NCI-H146 treated with DMSO at 0.1 percent for 48 hours (cell line): ENCODE results near the gene ZNF688.
"Not testable (repeated sequence)": the region's sequence is repeated elsewhere in the genome, so short reads cannot be mapped to it uniquely, and the experiment has no call there.

Source experiments
- DNase-seq: peaks from one replicate; lab custom pipeline; 2025; ENCODE audit not compliant: unreplicated experiment; lab: John Stamatoyannopoulos, UW

ZNF688 gene

DNA sequence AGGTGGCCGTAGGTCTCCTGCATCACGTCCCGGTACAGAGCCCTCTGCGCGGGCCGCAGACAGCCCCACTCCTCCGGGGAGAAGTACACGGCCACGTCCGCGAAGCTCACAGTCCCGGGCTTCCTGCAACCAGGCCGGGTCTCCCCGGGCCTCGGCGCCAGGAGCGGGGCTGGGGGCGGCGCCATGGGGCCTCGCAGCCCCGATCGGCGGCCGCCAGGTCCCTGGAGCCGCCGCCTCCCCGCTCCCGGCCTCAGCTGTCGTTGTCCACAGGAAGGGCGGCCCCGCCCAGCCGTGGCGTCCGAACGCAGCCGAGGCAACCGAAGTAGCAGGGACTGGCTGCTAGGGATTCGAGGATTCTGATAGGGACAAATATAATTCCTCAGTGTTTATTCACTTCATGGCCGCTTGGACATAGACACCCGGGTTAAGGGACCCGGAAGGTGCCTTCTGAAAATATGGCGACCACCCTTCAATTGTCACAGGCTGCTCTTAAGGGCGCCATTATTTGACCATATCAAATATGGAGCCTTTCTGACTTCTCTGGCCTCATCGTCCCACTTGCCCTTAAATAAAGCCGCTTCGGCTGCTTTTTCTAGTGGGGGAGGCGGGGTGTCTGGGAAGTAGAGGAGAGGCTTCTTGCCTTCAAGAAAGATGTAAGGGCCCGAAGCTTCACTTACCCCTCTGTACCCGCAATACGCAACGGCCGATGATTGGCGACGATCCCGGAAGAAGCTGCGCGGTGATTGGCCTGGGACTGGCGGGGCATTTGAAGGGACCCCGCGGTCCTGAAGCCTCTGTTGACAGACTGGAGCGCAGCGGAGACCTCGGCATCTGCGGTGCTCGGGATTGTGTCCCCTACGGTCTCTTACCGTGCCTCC lies at the start of gene ZNF688:
TSS of gene ZNF688 (minus strand) at position 270 of the 878 bp plus-strand sequence. CDS start at position 185, 85 bp downstream.
- DNase-seq: peak; percentile 96

DNA sequence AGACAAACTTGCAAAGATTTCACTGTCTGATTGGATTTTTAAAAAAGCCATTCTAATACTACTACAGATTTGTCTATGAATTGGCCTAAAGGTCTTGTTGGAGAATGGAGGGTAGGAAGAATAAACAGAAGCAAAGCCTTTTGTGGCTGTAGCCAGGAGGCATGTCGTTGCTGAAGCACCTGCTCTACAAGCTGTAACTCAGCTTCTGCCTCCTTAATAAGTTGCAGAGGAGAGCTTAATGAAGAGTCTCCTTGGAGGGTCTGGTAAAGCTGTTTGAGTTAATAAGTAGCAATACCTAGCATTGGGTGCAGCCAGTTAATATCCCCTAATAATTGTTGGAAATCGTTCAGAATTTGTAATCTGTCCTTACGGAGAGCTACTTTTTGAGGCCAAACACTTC lies 48.7 kb upstream of the ZNF688 start:
- peak; percentile 39 for DNase-seq

DNA sequence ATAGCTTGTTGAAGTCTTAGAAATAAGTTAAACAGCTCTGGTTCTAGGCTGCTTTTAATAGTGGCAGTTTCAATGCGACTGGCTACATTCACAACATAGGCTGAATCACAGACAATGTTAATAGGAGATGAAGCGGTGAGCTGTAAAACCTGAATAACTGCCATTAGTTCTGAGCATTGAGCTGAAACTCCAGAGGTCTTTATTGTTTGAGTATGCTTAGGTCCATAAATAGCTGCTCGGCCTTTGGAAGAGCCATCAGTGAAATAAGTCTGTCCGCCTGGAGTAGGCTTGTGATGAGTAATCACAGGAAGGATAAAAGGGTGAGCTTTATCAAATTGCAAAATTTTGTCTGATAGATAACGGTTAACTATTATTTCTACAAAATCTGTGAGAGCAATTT lies 48.1 kb upstream of the ZNF688 start:
- DNase-seq: no peak

DNA sequence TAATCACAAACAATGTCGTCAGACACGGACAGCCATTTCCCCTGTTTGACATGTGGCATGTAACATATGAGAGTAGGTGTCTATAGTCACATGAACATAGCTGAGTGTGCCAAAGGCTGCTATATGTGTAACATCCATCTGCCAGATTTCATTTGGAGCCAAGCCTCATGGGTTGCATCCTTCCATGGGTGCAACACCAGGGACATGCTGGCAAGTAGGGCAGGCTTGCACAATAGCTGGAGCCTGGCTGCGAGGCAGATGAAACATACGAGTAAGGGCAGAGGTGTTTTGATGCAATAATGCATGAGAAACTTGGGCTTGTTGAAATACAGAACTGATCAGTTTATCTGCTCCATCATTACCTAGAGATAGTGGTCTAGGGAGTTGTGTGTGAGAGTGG lies 47.7 kb upstream of the ZNF688 start:
- no peak for DNase-seq

- peak; percentile 83 for DNase-seq
Measured at GRCh38 chr16:30615358-30616091, 44.0 kb upstream of the ZNF688 start.

DNA sequence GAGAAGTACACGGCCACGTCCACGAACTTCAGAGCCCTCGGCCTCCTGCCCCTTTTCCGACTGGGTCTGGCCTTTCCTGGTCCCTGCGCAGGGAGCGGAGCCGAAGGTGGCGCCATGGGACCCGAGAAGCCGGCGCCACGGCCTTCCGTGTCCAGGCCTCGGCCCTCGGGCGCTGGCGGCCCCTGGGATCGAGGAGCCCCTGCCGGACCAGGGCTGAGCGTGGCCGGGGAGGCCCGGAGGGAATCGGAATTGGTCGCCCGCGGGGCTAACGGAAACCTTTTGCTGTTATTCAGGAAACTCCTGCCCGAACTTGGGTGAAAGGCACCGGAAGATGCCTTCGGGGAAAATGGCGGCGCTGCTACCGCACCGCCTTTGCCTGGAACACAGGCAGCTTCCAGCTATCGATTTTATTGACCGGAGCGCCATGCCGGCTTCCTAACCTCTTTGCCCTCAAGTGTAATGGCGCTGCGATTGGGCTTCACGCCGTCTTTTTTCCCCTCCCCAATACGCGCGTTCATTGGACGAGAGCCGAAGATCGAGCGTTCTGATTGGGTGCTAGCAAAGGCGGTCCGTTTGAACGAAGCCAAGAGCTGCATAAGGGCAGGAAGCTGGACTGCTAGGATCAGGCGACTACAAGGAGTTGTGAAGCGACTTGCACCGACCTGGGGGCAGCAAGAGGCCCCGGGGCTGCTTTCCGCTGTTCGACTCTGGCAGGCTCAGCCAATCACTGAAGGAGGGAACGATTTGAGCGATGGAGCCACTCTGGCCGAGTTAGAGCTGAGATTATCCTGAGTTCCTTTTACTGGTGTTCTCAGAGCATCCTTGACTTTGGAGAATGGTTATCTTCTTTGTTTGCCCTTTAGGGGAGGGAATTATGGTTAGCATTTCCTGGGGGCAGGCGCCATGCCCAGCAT lies 38.7 kb upstream of the ZNF688 start, which contains the start of gene ZNF689:
TSS of gene ZNF689 (minus strand) at position 464 of the 914 bp plus-strand sequence. CDS start at position 116, 348 bp downstream.
- DNase-seq: peak; percentile 97

DNA sequence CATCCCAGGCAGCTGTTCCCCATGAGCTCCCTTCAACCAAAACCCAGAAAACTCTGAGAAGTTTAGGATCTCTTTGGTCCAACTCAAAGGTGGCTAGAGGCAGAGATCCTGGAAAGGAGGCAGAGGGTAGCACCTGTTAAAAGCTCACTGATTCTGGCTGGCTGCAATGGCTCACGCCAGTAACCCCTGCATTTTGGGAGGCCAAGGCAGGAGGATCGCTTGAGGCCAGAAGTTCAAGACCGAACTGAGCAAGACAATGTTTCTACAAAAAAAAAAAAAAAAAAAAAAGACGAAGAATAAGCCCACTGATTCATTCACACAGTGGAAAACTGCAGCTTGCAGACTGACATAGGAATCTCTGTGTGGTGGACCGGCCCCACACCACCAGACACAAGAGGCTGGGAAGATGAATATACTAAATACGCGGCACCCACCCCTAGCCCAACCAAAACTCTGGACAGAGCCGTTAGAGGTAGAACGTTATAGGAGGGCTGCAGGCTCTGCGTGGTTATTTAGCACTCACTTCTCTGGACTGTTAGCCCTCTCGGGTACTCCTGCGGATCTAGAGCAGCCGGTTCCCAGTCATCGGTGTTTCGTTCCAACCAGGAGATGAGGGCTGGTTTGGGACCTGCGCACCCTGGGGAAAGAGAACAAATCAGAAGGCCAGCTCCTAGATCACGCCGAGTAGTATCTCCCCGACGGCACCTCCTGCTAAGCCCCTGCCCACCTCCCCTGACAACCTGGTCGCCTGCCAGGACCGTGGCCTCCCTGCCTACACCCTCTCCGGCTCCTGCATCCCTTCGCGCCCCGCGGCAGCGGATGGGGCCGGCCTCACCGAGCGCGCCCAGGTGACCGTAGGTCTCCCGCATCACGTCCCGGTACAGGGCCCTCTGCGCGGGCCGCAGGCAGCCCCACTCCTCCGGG lies 37.8 kb upstream of the ZNF688 start:
- peak; percentile 18 for DNase-seq

- DNase-seq: no peak
Measured at GRCh38 chr16:30606004-30606403, 34.5 kb upstream of the ZNF688 start.

DNA sequence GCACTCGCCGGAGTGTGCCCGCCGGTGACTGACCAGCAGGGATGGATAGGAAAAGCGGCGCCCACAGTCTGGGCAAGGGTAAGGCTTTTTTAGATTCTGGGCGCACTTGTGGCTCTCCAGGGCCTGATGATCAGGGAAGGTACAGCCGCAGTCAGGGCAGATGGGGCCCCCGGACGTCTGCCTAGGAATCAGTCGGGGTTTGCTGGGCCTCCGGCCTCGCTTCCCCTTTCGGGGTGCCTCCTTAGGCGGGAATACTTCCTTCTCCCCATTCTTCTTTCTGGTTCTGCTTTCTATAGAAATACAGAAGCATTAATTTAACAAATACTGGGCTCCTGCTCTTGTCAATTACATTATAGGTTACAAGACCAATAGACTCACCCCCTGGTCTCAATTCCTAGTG lies 33.6 kb upstream of the ZNF688 start:
- no peak for DNase-seq

DNA sequence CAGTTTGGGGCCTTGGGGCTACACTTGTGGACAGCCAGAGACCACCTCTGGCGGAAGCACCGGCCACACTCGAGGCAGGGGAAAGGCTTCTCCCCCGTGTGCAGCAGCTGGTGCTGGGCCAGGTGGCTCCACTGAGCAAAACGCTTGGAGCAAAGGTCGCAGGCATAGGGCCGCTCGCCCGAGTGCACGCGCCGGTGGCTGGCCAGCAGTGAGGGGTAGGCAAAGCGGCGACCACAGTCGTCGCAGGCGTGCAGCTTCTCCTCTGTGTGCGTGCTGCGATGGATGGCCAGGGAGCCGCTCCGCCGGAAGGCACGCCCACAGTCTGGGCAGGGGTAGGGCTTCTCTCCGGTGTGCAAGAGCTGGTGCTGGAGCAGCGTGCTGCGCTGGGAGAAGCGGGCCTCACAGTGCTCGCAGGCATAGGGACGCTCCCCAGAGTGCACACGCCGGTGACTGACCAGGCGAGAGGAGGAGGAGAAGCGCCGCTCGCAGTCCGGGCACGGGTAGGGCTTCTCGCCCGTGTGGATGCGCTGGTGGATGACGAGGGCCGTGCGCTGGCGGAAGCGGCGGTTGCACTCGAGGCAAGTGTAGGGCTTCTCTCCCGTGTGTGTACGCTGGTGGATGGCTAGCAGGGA lies 32.9 kb upstream of the ZNF688 start:
- no peak for DNase-seq

DNA sequence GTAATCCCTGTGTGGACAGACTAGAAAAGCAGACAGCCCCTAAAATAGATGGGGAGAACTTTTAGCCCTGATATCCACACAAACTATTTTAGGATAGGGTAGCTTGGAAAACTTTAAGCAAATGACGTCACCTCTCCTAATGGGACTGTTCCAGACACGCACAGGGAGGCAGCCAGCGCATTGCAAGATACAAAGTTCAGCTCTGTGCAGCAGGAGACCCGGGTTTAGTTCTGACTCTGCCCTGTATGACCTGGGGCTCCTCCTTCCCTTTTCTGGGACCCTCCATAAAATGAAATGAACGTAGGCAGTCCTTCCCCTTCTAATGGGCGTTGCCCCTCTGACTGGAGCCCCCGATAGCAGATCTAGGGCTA lies 32.4 kb upstream of the ZNF688 start:
- DNase-seq: no peak

DNA sequence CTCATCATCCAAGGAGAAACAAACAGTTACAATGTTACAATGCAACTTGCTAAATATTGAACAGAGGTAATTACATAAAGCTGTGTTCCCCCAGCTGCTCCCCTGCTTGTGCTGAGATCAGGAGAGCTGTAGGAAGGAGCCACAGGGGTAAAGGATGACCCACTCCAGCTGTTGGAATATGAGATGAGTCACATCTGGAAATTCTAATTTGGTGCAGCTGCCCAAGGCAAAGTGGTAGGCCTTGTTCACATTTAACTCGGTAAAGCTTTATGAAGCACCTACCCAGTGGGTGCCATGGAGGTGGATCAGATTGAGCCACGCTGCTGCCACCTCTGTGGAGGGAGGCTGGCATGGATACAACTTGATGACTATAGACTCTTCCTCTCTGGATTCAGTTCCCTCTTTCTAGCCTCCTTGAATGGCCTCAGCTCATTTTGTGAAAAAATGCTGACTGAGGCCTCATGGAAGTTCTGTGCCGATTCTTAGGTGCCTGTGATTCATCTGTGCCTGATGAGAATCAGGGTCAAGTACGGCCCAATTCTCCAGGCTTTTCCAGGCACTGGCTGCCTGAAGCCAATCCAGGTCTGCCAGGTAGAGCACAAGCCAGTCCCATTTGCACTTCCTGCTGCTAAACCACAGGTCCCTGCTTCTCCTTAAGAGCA lies 31.2 kb upstream of the ZNF688 start:
- no peak for DNase-seq

DNA sequence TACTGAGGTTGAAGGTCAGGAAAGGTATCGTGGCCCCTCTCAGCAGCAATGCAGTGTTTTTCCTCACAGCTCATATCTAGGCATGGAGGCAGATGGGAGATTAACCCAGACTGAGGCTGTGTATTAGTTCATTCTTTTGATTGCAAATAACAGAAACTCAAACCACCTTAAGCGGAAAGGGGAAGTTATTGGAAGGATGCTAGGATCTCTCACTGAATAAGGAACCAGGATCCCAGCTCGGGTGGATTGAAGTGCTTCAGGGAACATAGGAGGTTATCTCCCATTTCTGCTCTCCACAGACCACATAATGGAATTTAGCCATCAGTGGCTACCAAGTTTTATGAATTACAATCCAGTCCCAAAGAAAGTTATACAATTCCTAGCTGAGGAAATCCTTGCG lies 30.5 kb upstream of the ZNF688 start:
- no peak for DNase-seq

- DNase-seq: no peak
Measured at GRCh38 chr16:30600929-30601328, 29.4 kb upstream of the ZNF688 start.

GRCh38 chr16:30600215-30600614 lies 28.7 kb upstream of the ZNF688 start:
- no peak for DNase-seq

- DNase-seq: no peak
Measured at GRCh38 chr16:30592871-30593270, 21.4 kb upstream of the ZNF688 start.

- DNase-seq: not testable (repeated sequence)
Measured at GRCh38 chr16:30590869-30591268, 19.4 kb upstream of the ZNF688 start.

GRCh38 chr16:30589582-30589981 lies 18.1 kb upstream of the ZNF688 start:
- DNase-seq: not testable (repeated sequence)

- DNase-seq: no peak
Measured at GRCh38 chr16:30588651-30589050, 17.1 kb upstream of the ZNF688 start.
